BE2C (cell line): ENCODE results near the gene ARID4B.
A peak's percentile ranks its signal among the peaks of the same experiment; 100 is the strongest.

Experiments
- DNase-seq: peaks from one replicate; pipeline ENCODE4 v3.0.0-alpha.2; 2020
- H3K27me3 ChIP-seq: fragments of 250-450 bp; sonication (Bioruptor Pico); 2 replicates; pipeline ENCODE4 v1.5.1; 2020; ENCODE audit warnings: mild to moderate bottlenecking
- H3K36me3 ChIP-seq: fragments of 250-450 bp; sonication (Bioruptor Pico); 2 replicates; pipeline ENCODE4 v1.5.1; 2020; ENCODE audit warnings: mild to moderate bottlenecking
- H3K4me1 ChIP-seq: fragments of 250-450 bp; sonication (Bioruptor Pico); 2 replicates; pipeline ENCODE4 v1.5.1; 2020
- H3K4me3 ChIP-seq: 2 replicates; pipeline ENCODE4 v1.5.1; 2011; ENCODE audit warnings: low read depth, low read length
- H3K9me3 ChIP-seq: fragments of 250-450 bp; sonication (Bioruptor Pico); 2 replicates; pipeline ENCODE4 v1.5.1; 2020
- TF ChIP-seq, protein P1 (sequence below): IDR thresholded peaks from 2 replicates; pipeline ENCODE4 v1.5.1; 2012; ENCODE audit warnings: mild to moderate bottlenecking, low read depth, low read length

ARID4B gene

DNA sequence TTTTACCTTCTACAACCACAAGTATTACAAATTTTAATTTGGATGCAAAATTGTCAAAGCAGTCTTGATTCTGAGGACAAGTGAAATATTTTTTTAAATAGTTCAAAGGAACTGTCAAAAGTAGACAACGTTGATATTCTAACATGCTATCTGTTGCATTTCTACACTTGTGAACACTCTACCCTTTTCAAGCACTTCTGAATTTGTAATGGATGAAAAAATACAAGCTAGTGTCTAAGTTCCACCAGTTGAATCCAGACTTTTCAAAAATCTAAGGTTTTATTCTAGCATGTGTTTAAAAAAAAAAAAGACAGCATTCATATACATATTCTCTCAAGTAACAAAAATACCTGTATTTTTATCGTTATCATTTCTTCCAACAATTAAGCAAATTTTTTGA, 2.1 kb downstream of the ARID4B start:
- no peaks in the 10 kb centered on the region for H3K4me1 ChIP-seq
- H3K4me3 ChIP-seq, result peak overlapping the region; percentile 93
- no peaks in the 10 kb centered on the region for H3K27me3 ChIP-seq
- TF ChIP-seq, protein P1, sequence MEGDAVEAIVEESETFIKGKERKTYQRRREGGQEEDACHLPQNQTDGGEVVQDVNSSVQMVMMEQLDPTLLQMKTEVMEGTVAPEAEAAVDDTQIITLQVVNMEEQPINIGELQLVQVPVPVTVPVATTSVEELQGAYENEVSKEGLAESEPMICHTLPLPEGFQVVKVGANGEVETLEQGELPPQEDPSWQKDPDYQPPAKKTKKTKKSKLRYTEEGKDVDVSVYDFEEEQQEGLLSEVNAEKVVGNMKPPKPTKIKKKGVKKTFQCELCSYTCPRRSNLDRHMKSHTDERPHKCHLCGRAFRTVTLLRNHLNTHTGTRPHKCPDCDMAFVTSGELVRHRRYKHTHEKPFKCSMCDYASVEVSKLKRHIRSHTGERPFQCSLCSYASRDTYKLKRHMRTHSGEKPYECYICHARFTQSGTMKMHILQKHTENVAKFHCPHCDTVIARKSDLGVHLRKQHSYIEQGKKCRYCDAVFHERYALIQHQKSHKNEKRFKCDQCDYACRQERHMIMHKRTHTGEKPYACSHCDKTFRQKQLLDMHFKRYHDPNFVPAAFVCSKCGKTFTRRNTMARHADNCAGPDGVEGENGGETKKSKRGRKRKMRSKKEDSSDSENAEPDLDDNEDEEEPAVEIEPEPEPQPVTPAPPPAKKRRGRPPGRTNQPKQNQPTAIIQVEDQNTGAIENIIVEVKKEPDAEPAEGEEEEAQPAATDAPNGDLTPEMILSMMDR, result no peak
- no peaks in the 10 kb centered on the region for H3K9me3 ChIP-seq
- H3K36me3 ChIP-seq, result peaks cover 14% of the 10 kb centered on the region
- no peak for DNase-seq

DNA sequence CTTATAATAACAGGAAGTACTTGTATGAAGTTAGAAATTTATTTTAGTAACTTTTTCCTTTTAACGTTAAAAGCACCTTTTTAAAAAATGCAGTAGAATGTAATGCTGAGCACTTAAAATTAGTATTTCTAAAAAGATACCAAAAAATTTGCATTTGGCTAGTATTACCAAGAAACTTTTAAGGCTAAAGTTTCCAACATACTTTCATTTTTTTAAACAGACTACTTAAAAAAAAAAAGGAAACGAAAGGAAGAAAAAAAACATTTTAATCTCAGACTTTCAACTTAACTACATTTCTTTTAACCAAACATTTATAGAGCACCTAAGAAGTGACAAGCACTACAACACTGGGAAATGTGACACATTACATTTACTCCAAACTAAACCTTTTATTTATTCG, 2.8 kb downstream of the ARID4B start:
- no peaks in the 10 kb centered on the region for H3K4me1 ChIP-seq
- TF ChIP-seq, protein P1, result no peak
- peak overlapping the region; percentile 93; the same call in 1 of the 2 replicates for H3K4me3 ChIP-seq
- DNase-seq, result no peak
- peaks cover 14% of the 10 kb centered on the region for H3K36me3 ChIP-seq
- H3K9me3 ChIP-seq, result no peaks in the 10 kb centered on the region
- no peaks in the 10 kb centered on the region for H3K27me3 ChIP-seq

DNA sequence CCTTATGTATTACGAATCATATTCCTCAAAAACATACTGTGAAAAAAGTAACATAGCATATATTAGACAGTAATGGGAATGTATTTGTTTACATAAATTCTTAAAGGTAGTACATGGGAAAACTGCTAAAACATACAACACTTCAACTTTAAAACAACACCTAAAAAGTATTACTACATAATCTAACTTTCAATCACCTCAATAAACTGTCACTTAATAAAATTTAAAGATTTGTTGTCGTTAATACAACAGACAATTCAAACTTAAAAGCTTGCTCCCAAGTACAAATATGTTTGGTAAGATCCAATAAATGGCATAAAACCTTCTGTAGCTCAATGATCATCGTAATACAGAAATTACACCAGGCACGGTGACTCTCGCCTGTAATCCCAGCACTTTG, 3.7 kb downstream of the ARID4B start:
- DNase-seq, result no peak
- TF ChIP-seq, protein P1, result no peak
- no peaks in the 10 kb centered on the region for H3K4me1 ChIP-seq
- no peak overlapping the region for H3K4me3 ChIP-seq
- peaks cover 14% of the 10 kb centered on the region for H3K36me3 ChIP-seq
- no peaks in the 10 kb centered on the region for H3K9me3 ChIP-seq
- no peaks in the 10 kb centered on the region for H3K27me3 ChIP-seq

DNA sequence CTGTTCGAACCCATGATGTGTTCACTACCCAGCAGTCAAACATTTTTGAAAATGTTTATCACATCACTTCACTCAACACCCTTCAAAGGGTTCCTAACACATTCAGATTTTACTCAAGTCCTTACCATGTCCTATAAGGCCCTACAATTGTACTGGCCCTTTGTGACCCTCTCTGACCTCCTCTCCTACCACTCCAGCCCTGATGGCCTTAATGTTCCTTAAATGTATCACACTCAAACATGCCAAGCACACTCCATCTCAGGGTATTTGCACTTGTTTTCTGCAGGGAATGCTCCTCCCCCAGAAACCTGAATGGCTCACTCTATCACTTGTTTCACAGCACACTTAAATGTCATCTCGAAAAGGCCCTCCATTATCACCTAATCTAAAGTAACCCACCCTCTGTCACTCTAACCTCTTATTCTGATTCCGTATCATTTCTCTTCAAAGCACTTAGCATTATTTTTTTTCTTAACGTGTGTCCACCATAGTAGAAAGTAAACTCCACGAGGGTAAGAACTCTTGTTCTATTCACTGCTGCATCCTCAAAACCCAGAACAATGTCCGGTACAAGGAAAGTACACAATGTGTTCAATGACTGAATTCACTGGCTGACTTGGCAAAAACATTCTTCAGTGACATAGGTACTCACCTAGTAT, 7.3 kb downstream of the ARID4B start:
- H3K9me3 ChIP-seq, result no peaks in the 10 kb centered on the region
- TF ChIP-seq, protein P1, result no peak

DNA sequence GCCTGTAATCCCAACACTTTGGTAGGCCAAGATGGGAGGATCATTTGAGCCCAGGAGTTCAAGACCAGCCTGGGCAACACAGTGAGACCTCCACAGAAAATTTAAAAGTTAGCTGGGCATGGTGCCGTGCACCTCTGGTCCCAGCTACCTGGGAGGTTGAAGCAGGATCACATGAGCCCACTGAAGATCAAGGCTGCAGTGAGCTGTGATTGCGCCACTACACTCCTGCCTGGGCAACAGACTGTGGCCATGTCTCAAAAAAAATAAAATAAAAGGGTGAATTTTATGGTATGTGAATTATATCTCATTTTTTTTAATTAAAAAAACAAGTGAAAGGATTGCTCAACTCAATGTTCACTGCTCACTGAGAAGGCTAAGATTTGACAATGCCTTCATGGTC, 8.7 kb downstream of the ARID4B start:
- Histone ChIP-seq H3K27me3 (no peaks in the 10 kb centered on the region), H3K36me3 (peaks cover 12% of the 10 kb centered on the region), H3K4me3 (no peak overlapping the region), H3K9me3 (no peaks in the 10 kb centered on the region), H3K4me1 (no peaks in the 10 kb centered on the region)
- DNase-seq, result no peak
- TF ChIP-seq, protein P1, result no peak

More for the DNA sequence above, 7.3 kb downstream of the ARID4B start:
- DNase-seq, result no peak
- no peak overlapping the region for H3K4me3 ChIP-seq
- H3K4me1 ChIP-seq, result no peaks in the 10 kb centered on the region
- peaks cover 12% of the 10 kb centered on the region for H3K36me3 ChIP-seq
- no peaks in the 10 kb centered on the region for H3K27me3 ChIP-seq

DNA sequence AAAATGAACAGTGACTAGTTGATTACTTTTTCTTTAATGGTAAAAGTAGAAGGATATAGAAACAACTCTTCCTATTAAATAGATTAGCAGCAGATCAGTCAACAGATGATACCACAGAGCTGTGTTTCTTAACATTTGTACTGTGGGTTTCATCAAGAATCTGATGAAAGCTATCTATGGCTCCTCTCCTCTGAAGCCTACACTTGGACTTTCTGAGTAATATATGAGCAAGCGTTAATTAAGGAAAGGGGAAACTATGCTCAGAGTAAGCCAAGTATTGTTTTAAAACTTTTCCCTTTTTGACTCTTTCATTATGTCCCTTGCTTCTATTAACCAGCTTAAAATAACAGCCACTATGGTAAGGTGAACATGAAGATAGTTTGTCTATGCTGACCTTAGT, 10.8 kb downstream of the ARID4B start:
- H3K9me3 ChIP-seq, result no peaks in the 10 kb centered on the region
- peaks cover 8% of the 10 kb centered on the region for H3K36me3 ChIP-seq
- no peaks in the 10 kb centered on the region for H3K4me1 ChIP-seq
- DNase-seq, result no peak
- TF ChIP-seq, protein P1, result no peak
- no peaks in the 10 kb centered on the region for H3K27me3 ChIP-seq
- H3K4me3 ChIP-seq, result no peak overlapping the region
